GM19463 (cell line): ENCODE data around the gene MARCKS.
A peak's percentile ranks its signal among the peaks of the same experiment; 100 is the strongest.
"Not testable (repeated sequence)": the region's sequence is repeated elsewhere in the genome, so short reads cannot be mapped to it uniquely, and the experiment has no call there.

Experiments used
- ATAC-seq: cut with Tn5 transposase; IDR thresholded peaks from one replicate; pipeline ENCODE4 v1.9.1; 2021; ENCODE audit warnings: mild to moderate bottlenecking, moderate library complexity; ENCODE audit not compliant: unreplicated experiment

MARCKS gene

GRCh38 chr6:113882336-113883022 is 25.3 kb downstream of the MARCKS start:
- ATAC-seq, result no peak

- ATAC-seq, result no peak
Measured at GRCh38 chr6:113884011-113884410, 26.9 kb downstream of the MARCKS start.

GRCh38 chr6:113886512-113886911 is 29.4 kb downstream of the MARCKS start:
- no peak for ATAC-seq

- no peak for ATAC-seq
Measured at GRCh38 chr6:113888493-113888892, 31.3 kb downstream of the MARCKS start.

GRCh38 chr6:113888956-113889630 is 31.9 kb downstream of the MARCKS start:
- ATAC-seq, result no peak

GRCh38 chr6:113893451-113893850 is 36.3 kb downstream of the MARCKS start:
- ATAC-seq, result no peak

GRCh38 chr6:113893866-113894265 is 36.7 kb downstream of the MARCKS start:
- ATAC-seq, result no peak

- no peak for ATAC-seq
Measured at GRCh38 chr6:113894712-113895674, 37.8 kb downstream of the MARCKS start.

GRCh38 chr6:113901482-113901881 is 44.3 kb downstream of the MARCKS start:
- ATAC-seq, result no peak

GRCh38 chr6:113903666-113904330 is 46.7 kb downstream of the MARCKS start:
- no peak for ATAC-seq

- ATAC-seq, result no peak
Measured at GRCh38 chr6:113907102-113907815, 50.1 kb downstream of the MARCKS start.

GRCh38 chr6:113908801-113909200 is 51.7 kb downstream of the MARCKS start:
- no peak for ATAC-seq

- peak; percentile 51 for ATAC-seq
Measured at GRCh38 chr6:113909224-113909856, 52.2 kb downstream of the MARCKS start.

GRCh38 chr6:113910285-113910684 is 53.1 kb downstream of the MARCKS start:
- ATAC-seq, result not testable (repeated sequence)
